GM12878 (cell line): ENCODE data around the gene MAN2A2. TPM values are rescaled to one million over a fixed set of nuclear protein-coding genes. Genes with fewer than 3 reads are reported as not detected.

Experiments used
- ATAC-seq: fragments of 200-7000 bp; cut with Tn5 transposase; 3 replicates; pipeline ENCODE4 v1.9.1; 2020; ENCODE audit warnings: mild to moderate bottlenecking, moderate library complexity
- BruUV-seq: library from RNA; stranded (reverse); fragments of 400-500 nt; replicated peaks from 2 replicates; lab custom pipeline; 2021; lab: Mats Ljungman, UMichigan
- CTCF ChIA-PET: fragments of 300-600 bp; sonication (Branson Sonifier 250); formaldehyde crosslinking; extraction: SDS; loops from one replicate; lab custom pipeline; 2021; ENCODE audit warnings: inconsistent platforms; lab: Yijun Ruan, JAX
- POLR2A ChIA-PET: fragments of 350-600 bp; formaldehyde crosslinking; extraction: SDS; loops from one replicate; lab custom pipeline; 2021; ENCODE audit warnings: inconsistent platforms; lab: Charles Lee
- RAD21 ChIA-PET: fragments of 300-600 bp; sonication (Branson Sonifier 250); formaldehyde crosslinking; loops from one replicate; lab custom pipeline; 2023; ENCODE audit warnings: antibody characterized with exemption; ENCODE audit not compliant: unreplicated experiment; lab: Charles Lee
- SMC1A ChIA-PET: fragments of 300-600 bp; sonication (Branson Sonifier 250); formaldehyde crosslinking; loops from one replicate; lab custom pipeline; 2023; ENCODE audit not compliant: unreplicated experiment, uncharacterized antibody; lab: Charles Lee
- DNase-seq: peaks from one replicate; pipeline ENCODE4 v3.0.0-alpha.2; 2011; ENCODE audit warnings: low read depth, low spot score
- FAIRE-seq: peaks from 3 replicates; lab custom pipeline; 2011; peaks lifted over from hg19 to GRCh38; lab: Jason Lieb, UNC
- H2AFZ ChIP-seq: 2 replicates; pipeline ENCODE4 v1.6.0; 2011; ENCODE audit warnings: low read depth, low read length, control low read depth; ENCODE audit not compliant: control insufficient read depth
- H3K27ac ChIP-seq: 2 replicates; pipeline ENCODE4 v1.5.1; 2011; ENCODE audit warnings: control low read depth; ENCODE audit not compliant: control insufficient read depth, insufficient read depth
- H3K27me3 ChIP-seq, 2 experiments: replicated peaks in 1 of 2; 2 replicates each; pipeline versions ENCODE4 v1.6.0 to v1.6.1; 2011; ENCODE audit warnings: low read length in 1 of 2; ENCODE audit not compliant: control insufficient read depth in 2 of 2, insufficient read depth in 2 of 2
- H3K36me3 ChIP-seq, 2 experiments: 2 replicates each; pipeline ENCODE4 v1.5.1; 2011; ENCODE audit warnings: low read length in 1 of 2; ENCODE audit not compliant: control insufficient read depth in 2 of 2, insufficient read depth in 2 of 2
- H3K4me1 ChIP-seq: 2 replicates; pipeline ENCODE4 v1.6.1; 2011; ENCODE audit warnings: mild to moderate bottlenecking, low read length, moderate library complexity, mixed read lengths; ENCODE audit not compliant: control insufficient read depth, insufficient read depth
- H3K4me2 ChIP-seq: 2 replicates; pipeline ENCODE4 v1.6.0; 2011; ENCODE audit warnings: control low read depth; ENCODE audit not compliant: control insufficient read depth, insufficient read depth
- H3K4me3 ChIP-seq: fragments of 200-600 bp; sonication (generic); 2 replicates; pipeline ENCODE4 v1.5.1; 2016
- H3K79me2 ChIP-seq: 2 replicates; pipeline ENCODE4 v1.6.0; 2011; ENCODE audit warnings: low read length; ENCODE audit not compliant: control insufficient read depth, insufficient read depth
- H3K9ac ChIP-seq: 2 replicates; pipeline ENCODE4 v1.8.0; 2011; ENCODE audit warnings: low read length, control low read depth, mixed read lengths; ENCODE audit not compliant: control insufficient read depth, insufficient read depth
- H3K9me3 ChIP-seq: replicated peaks from 3 replicates; pipeline ENCODE4 v1.5.1; 2011; ENCODE audit warnings: mild to moderate bottlenecking, low read length; ENCODE audit not compliant: control insufficient read depth, insufficient read depth
- H4K20me1 ChIP-seq: 2 replicates; pipeline ENCODE4 v1.6.0; 2011; ENCODE audit not compliant: control insufficient read depth, insufficient read depth
- BACH1 ChIP-seq: fragments of 450-650 bp; IDR thresholded peaks from 2 replicates; pipeline ENCODE4 v1.6.1; 2017; ENCODE audit warnings: mild to moderate bottlenecking, borderline replicate concordance
- BCL11A ChIP-seq: IDR thresholded peaks from 2 replicates; pipeline ENCODE4 v1.6.1; 2011; ENCODE audit warnings: low read depth, low read length
- BRCA1 ChIP-seq: IDR thresholded peaks from 2 replicates; pipeline ENCODE4 v1.6.1; 2011; ENCODE audit warnings: low read depth, low read length, improper control_type of control experiment
- EGR1 ChIP-seq, 2 experiments: IDR thresholded peaks; 1 replicate in 1 of 2; 2 replicates in 1 of 2; pipeline ENCODE4 v1.6.1; 2011 to 2012; ENCODE audit warnings: low read depth in 2 of 2, low read length in 2 of 2, borderline replicate concordance in 1 of 2, mild to moderate bottlenecking in 1 of 2, moderate library complexity in 1 of 2
- PML ChIP-seq: IDR thresholded peaks from 2 replicates; pipeline ENCODE4 v1.6.1; 2012; ENCODE audit warnings: low read length, inconsistent platforms
- RB1 ChIP-seq: fragments of 450-650 bp; formaldehyde crosslinking; IDR thresholded peaks from 2 replicates; pipeline ENCODE4 v1.6.1; 2017; ENCODE audit warnings: mild to moderate bottlenecking, borderline replicate concordance
- RELA ChIP-seq: fragments of 450-650 bp; IDR thresholded peaks from 2 replicates; pipeline ENCODE4 v1.8.0; 2014; ENCODE audit warnings: borderline replicate concordance; ENCODE audit not compliant: partially characterized antibody
- SUPT20H ChIP-seq: IDR thresholded peaks from 2 replicates; pipeline ENCODE4 v1.6.1; 2011; ENCODE audit warnings: low read depth, mild to moderate bottlenecking, low read length, moderate library complexity, borderline replicate concordance; ENCODE audit not compliant: control insufficient read depth
- ZNF207 ChIP-seq: fragments of 450-650 bp; IDR thresholded peaks from 2 replicates; pipeline ENCODE4 v1.6.1; 2014; ENCODE audit warnings: antibody characterized with exemption, mild to moderate bottlenecking, borderline replicate concordance
- ZNF274 ChIP-seq: IDR thresholded peaks from one replicate; pipeline ENCODE4 v1.8.0; 2011; ENCODE audit not compliant: insufficient read length, insufficient read depth
- WGBS: methylation state at CpG from one replicate; pipeline ENCODE4 v1.1.6; 2016; ENCODE audit warnings: low lambda C conversion rate; ENCODE audit not compliant: insufficient replicate concordance, insufficient coverage; ENCODE audit errors: missing lambda C conversion rate; 5-methylcytosine and 5-hydroxymethylcytosine counted together
- in situ Hi-C: fragments of 300-500 bp; cut with MboI; formaldehyde crosslinking; loops from 9 replicates; pipeline ENCODE4 v1.14.3; 2018; ENCODE audit warnings: mixed read lengths
- intact Hi-C: fragments of 100-400 bp; cut with micrococcal nuclease; formaldehyde crosslinking; loops from one replicate; pipeline ENCODE4 v1.14.2; 2022; ENCODE audit not compliant: unreplicated experiment
- polyA plus RNA-seq, 11 experiments: library from polyadenylated mRNA; depleted of rRNA in 4 of 11; unstranded in 6 of 11; stranded (reverse) in 5 of 11; fragments of >200 nt; fragmentation: Nextera tagmentation in 4 of 11; fragmentation: Illumina TruSeq in 1 of 11; extraction: Ambion mirVana in 4 of 11; extraction: Trizol in 1 of 11; gene quantifications; 1 replicate in 1 of 11; 2 replicates in 10 of 11; pipeline versions ENCODE4 v1.2.1 to v1.2.3, GENCODE V29; 2011 to 2016; ENCODE audit warnings: inconsistent platforms in 2 of 11, missing spikeins in 2 of 11, low read depth in 1 of 11
- total RNA-seq, 4 experiments: library from RNA; depleted of rRNA in 3 of 4; stranded (reverse); fragments of >200 nt in 3 of 4; fragmentation: Illumina TruSeq in 1 of 4; extraction: Trizol in 1 of 4; gene quantifications; 2 replicates each; pipeline versions ENCODE4 v1.2.1 to v1.2.3, GENCODE V29; 2013 to 2021
- TF ChIP-seq, protein P1 (sequence below): IDR thresholded peaks from 2 replicates; pipeline ENCODE4 v1.6.1; 2012; ENCODE audit warnings: improper control_type of control experiment, low read depth, low read length; ENCODE audit not compliant: insufficient replicate concordance

Gene MAN2A2
- total and polyA plus RNA-seq, 10 of the 15 experiments (the other 5 are each of a cell fraction or from before 2014, with no cell fraction given), result 4.2 to 79.4 (median 23.2) TPM

DNA sequence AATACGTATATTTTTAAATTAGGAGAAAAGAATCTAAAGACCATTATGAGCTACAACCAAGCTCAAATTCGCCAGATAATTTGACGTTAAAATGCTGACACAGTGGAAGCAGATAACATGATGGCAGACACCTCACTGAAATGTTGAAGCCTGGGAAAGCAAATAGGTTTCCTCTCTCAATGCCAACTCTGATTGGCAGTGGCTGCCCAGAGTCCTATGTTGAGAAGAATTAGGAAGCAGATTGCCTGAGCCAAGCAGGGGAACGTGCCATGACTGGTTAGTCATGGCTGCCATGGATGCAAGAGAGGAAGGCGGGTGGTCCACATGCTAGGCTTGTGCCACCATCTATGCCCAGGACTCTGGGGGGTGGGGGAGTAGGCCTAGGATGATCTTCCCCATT is 35.2 kb downstream of the MAN2A2 start:
- in situ Hi-C loops, result no loop called here
- FAIRE-seq (no peak), DNase-seq (no peak), ATAC-seq (no peak)
- WGBS, result 96% methylated on average over 5 of the region's 5 CpGs
- SMC1A ChIA-PET, result interaction anchor here (0.8 to 1.7 kb wide), 3 partner anchors 10 to 111 kb away, joined by 3 to 4 read pairs (median 3); no protein-coding TSS in a partner anchor
- Histone ChIP-seq H3K79me2 (peaks cover 14% of the 10 kb centered on the region), H3K9me3 (no peaks in the 10 kb centered on the region), H3K4me2 (no peak overlapping the region), H3K27me3 (no peaks in the 10 kb centered on the region), H3K36me3 (peaks cover 7 to 22% of the 10 kb centered on the region in 2 experiments; a peak in 3 of 4 replicates), H3K4me1 (peaks cover 18% of the 10 kb centered on the region), H4K20me1 (no peaks in the 10 kb centered on the region; the same call in 1 of the 2 replicates), H3K27ac (no peak overlapping the region), H2AFZ (no peak overlapping the region), H3K9ac (no peak overlapping the region)
- RAD21 ChIA-PET, result no interaction called here
- CTCF ChIA-PET, result interaction anchor here (0.8 to 18.1 kb wide), 3 partner anchors 38 to 618 kb away, joined by 3 to 480 read pairs (median 3); partner anchors contain the start of gene MAN2A2
- POLR2A ChIA-PET, result no interaction called here
- intact Hi-C loops, result loop anchor here (10.0 kb wide), 1 partner anchor 83 kb away; no protein-coding TSS in a partner anchor
- BruUV-seq, result TSS peak; percentile 8
- TF ChIP-seq PML (no peak), ZNF274 (no peak), RELA (no peak), ZNF207 (no peak), SUPT20H (no peak), EGR1 (IDR thresholded peaks at IDR 0.05; ENCODE audit: borderline replicate concordance in 1 of 2, low read depth in 2 of 2, low read length in 2 of 2) (no peak), BACH1 (no peak), BCL11A (no peak), BRCA1 (no peak), RB1 (no peak)
- TF ChIP-seq, protein P1, sequence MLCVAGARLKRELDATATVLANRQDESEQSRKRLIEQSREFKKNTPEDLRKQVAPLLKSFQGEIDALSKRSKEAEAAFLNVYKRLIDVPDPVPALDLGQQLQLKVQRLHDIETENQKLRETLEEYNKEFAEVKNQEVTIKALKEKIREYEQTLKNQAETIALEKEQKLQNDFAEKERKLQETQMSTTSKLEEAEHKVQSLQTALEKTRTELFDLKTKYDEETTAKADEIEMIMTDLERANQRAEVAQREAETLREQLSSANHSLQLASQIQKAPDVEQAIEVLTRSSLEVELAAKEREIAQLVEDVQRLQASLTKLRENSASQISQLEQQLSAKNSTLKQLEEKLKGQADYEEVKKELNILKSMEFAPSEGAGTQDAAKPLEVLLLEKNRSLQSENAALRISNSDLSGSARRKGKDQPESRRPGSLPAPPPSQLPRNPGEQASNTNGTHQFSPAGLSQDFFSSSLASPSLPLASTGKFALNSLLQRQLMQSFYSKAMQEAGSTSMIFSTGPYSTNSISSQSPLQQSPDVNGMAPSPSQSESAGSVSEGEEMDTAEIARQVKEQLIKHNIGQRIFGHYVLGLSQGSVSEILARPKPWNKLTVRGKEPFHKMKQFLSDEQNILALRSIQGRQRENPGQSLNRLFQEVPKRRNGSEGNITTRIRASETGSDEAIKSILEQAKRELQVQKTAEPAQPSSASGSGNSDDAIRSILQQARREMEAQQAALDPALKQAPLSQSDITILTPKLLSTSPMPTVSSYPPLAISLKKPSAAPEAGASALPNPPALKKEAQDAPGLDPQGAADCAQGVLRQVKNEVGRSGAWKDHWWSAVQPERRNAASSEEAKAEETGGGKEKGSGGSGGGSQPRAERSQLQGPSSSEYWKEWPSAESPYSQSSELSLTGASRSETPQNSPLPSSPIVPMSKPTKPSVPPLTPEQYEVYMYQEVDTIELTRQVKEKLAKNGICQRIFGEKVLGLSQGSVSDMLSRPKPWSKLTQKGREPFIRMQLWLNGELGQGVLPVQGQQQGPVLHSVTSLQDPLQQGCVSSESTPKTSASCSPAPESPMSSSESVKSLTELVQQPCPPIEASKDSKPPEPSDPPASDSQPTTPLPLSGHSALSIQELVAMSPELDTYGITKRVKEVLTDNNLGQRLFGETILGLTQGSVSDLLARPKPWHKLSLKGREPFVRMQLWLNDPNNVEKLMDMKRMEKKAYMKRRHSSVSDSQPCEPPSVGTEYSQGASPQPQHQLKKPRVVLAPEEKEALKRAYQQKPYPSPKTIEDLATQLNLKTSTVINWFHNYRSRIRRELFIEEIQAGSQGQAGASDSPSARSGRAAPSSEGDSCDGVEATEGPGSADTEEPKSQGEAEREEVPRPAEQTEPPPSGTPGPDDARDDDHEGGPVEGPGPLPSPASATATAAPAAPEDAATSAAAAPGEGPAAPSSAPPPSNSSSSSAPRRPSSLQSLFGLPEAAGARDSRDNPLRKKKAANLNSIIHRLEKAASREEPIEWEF, result no peak
- TF ChIP-seq, all 136 proteins: peak for 0
- H3K4me3 ChIP-seq, result no peak overlapping the region
